Stimulated activated CD8-positive, alpha-beta memory T cell treated with anti-CD3 and anti-CD28 coated beads, Interleukin-12 subunit alpha, Interleukin-12 subunit beta, amount 100 ng/mL, for 24 hours (primary cell): ENCODE results near the gene PLA2G6.

Source experiments
- DNase-seq: peaks from one replicate; pipeline ENCODE4 v3.0.0-alpha.2; 2020; ENCODE audit errors: extremely low read depth

The PLA2G6 gene

DNA sequence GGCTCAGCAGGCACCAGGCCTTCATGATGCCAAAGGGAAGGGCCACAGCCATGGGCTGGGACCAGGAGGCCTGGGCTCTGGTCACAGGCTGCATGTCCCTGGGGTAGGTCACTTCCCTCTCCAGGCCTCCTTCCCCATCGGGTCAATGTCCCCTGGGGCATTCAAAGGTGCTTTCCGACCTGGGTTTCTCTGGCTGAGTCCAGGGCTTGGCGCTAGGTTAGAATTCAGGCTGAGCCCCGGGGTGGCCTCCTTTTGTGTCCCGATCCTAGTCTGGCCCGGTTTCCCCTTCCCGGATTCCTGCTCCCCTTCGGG is 32.3 kb upstream of the PLA2G6 start:
- no peak for DNase-seq

GRCh38 chr22:38213319-38213989 is 31.8 kb upstream of the PLA2G6 start:
- DNase-seq: no peak

- DNase-seq: no peak
Observed at GRCh38 chr22:38212442-38212841, 30.8 kb upstream of the PLA2G6 start.

- no peak for DNase-seq
Observed at GRCh38 chr22:38211556-38211955, 29.9 kb upstream of the PLA2G6 start.

DNA sequence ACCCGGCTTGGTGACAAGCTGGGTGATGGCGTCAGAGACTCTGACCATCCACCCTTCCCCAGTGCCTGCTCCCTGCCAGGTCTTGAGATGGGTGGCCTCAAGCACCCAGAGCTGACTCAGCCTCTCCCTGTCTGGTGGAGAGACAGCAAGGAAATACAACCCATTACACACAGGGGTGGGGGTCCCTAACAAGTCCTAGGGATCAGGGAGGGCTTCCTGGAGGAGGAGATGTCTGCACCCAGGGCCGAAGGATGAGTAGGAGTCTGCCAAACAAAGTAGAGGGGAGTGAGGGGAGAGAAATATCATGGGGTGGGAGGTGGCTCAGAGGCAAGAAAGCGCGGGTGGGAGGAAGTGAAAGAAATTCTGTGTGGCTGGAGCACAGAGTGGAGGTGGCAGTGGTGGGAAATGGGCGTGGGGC is 26.9 kb upstream of the PLA2G6 start:
- DNase-seq: no peak

GRCh38 chr22:38207898-38208432 is 26.3 kb upstream of the PLA2G6 start:
- DNase-seq: no peak

- DNase-seq: no peak
Observed at GRCh38 chr22:38205261-38206128, 23.9 kb upstream of the PLA2G6 start.

DNA sequence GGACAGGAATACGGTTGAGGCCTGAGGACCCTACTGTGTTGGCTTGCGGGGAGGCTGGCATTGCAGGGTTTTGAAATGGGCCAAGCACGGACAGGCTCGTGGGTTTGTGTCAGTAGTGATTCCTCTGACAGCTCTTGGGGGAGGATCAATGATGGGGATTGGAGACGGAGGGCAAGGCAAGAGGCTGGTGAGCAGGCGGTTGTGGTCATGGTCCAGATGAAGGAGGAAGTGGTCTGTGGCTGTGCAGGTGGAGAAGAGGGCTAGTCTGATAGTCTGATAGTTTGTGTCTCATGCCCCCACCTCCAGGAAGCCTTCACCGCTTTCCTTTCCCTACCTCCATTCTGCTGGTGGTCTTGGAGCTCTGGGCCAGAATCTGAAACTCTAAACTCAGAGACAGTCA is 23.2 kb upstream of the PLA2G6 start:
- no peak for DNase-seq

- DNase-seq: no peak
Observed at GRCh38 chr22:38203855-38204514, 22.4 kb upstream of the PLA2G6 start.

DNA sequence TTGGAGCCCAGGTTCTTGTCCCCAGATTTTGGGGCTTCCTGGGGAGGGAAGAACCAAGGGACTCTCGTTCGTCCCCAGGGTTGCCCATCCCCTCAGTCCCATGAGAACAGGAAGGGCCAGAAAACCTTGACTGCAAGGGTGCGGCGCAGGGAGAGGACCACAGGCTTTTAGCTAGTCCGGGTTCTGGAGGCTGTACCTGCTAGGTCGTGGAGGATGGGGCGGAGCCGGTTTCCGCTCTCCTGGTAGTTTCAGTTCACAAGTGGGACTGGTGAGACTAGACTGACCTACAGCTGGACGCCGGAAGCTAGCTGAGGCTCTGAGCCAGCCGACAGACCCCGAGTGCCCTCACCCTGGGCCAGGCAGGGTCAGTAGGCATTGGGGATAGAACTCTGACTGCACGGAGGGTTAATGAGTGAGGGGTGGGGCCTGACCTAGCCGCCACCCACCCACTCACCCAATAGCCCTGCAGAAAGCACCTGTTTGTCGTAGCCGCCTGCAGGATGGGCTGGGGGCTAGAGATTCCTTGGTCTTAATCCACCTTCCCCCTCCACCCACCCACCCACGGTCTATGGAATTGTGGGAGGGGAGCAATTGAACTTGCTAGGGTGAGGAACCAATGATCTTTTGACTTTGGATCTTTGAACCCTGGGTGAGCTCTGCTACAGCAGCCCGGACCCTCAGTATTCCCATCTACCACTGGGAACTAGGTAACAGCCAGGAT is 21.6 kb upstream of the PLA2G6 start:
- DNase-seq: no peak

DNA sequence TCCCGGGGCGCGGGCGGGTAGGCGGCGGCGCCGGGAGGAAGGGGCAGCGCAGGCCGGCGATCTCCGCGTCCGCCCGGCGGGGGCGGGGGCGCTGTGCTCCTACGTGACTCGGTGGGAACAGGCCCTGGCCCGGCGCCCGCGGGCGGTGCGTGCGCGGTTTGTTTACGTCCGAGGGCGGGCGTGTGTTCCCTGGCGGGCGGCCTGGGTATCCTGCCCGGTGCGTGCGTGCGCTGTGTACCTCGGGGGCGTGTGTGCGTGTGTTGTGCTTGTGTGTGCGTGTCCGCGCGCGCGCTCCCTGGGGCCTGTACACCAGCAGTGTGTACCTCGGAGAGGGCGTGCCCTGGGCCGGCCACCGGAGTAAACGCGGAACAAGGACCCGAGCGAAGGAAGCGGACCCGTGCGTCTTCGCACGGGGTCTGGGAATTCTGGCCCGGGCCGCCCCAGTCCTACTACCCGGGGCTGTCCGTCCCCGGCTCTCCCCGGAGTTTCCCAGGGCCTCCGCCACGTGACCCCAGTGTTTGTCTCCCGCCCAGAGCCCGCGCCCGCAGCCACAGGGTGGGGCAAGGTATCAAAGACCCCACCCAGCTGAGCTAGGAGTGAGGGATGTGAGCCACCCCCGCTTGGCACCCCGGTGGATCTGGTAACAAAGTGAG is 20.9 kb upstream of the PLA2G6 start:
- DNase-seq: peak; percentile 24

DNA sequence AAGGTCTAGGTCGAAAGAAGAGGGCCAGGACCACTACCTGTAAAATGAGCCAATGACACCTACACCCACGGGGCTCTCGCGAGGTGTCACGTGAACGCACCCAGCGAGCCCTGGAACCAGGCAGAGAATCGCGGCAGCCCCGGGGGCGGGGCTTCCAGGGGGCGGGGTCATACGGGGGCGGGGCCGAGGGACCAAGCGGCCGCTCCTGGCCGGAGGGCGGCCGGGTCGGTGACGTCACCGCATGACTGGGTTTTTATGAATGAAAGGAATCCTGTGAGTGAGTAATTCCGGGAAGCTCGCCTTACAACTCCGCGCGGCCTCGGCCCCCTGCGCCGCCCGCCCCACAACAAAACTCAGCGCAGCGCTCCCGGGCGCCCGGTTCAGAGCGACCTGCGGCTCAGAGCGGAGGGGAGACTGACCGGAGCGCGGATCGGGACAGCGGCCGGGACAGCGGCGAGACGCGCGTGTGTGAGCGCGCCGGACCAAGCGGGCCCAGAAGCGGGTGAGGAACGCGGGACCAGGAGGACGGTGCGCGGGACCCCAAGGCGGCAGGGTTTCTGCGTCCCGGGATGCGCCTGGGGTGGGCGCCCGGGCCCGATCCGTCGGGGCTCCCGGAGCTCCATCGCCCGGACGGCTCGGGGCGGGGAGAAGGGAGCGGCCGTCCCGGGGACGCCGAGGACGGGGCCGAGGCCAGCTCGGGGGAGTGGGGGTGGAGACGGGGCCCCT is 20.2 kb upstream of the PLA2G6 start, which contains the start of gene MAFF:
TSS of gene MAFF (plus strand) at position 284 of the 726 bp plus-strand sequence. CDS start 11,860 bp downstream, outside the sequence.
- peak; percentile 75 for DNase-seq

GRCh38 chr22:38201371-38201710 is 19.7 kb upstream of the PLA2G6 start:
- DNase-seq: no peak

- no peak for DNase-seq
Observed at GRCh38 chr22:38199826-38200559, 18.4 kb upstream of the PLA2G6 start.

DNA sequence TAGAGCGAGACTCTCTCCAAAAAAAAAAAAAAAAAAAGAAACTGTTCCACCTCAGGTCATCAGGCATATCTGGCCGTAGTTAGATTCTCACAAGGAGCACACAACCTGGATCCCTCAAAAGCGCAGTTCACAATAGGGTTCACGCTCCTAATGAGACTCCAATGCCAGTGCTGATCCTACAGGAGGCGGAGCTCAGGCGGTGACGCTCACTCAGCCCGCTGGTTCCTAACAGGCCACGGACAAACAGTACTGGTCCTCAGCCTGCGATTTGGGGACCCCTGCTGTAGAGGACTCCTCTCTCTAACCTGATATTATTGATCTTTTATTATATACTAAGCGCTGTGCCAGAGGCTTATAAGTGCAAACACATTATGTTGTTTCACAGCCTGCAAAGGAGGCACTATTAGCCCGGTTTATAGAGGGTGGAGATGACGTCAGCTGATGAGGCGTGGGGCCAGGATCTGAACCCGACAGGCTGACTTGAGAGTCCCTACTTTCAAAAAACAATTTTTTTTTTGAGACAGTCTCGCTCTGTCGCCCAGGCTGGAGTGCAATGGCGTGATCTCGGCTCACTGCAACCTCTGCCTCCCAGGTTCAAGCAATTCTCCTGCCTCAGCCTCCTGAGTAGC is 15.3 kb upstream of the PLA2G6 start:
- no peak for DNase-seq

DNA sequence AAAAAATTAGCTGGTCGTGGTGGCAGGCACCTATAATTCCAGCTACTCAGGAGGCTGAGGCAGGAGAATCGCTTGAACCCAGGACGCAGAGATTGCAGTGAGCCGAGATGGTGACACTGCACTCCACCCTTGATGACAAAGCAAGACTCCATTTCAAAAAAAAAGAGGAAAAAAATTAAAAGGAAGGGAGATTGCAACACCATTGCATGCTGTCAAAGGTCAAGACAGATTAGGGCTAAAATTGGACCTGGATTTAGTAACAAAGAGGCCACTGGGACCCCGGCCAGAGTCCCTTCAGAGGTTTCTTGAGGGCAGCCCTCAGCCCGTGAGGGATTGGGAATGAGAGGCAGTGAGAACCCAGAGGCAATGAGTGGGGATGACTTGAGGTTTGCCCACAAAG is 11.9 kb upstream of the PLA2G6 start:
- no peak for DNase-seq

GRCh38 chr22:38192475-38192863 is 10.8 kb upstream of the PLA2G6 start:
- no peak for DNase-seq

DNA sequence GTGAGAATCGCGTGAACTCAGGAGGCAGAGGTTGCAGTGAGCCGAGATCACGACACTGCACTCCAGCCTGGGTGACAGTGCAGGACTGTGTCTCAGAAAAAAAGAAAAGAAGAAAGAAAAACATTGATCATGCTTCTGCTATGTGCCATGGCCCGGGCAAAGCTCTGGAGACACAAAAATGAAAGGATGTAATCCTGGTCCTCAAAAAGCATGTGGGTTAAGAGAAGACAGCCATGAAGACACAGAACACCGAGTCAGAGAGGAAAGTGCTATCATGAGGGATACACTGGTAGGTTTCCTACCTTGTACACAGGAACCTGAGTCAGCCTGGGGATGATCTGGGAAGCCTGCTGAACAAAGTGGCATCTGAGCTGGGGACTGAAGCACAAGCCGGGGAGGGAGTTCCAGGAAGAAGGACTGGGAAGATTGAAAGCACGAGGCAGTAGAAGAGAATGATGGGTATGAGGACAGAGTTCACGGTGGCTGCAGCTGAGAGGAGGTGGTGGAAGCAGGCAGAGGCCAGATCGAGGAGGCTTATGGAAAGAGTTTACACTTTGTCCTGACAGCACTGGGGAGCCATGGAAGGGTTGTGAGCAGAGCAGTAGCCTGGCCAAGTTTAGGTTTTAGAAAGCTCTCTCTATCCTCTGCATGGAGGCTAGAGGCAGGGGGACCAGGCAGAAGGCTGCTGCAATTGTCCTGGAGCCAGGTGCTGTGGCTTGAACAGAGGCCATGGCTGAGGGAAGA is 10.3 kb upstream of the PLA2G6 start:
- no peak for DNase-seq

- DNase-seq: no peak
Observed at GRCh38 chr22:38191055-38191454, 9.4 kb upstream of the PLA2G6 start.
